GM19395 (cell line): ENCODE results near the gene ATG7.

Source experiments
- ATAC-seq: cut with Tn5 transposase; IDR thresholded peaks from one replicate; pipeline ENCODE4 v1.9.1; 2021; ENCODE audit warnings: mild to moderate bottlenecking, moderate library complexity; ENCODE audit not compliant: unreplicated experiment

Gene ATG7

DNA sequence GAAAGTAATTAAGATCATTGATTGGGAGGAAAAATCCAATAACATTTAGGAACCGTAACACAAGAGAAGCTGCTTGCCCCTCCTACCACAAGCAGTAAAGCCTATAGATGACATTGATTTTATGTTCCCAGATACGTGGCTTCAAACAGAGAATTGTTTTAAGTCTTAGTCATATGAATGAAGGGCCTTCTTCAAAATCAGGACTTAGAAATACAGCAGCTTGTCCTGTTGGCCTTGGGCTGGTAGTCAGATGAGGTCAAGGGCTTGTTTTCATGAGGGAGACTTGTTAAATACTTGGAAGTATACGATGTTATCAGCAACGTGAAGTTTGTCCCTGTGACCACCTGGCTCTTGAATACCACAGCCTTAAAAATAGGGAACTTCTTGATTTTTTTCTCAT lies 257.1 kb downstream of the ATG7 start:
- ATAC-seq = no peak

DNA sequence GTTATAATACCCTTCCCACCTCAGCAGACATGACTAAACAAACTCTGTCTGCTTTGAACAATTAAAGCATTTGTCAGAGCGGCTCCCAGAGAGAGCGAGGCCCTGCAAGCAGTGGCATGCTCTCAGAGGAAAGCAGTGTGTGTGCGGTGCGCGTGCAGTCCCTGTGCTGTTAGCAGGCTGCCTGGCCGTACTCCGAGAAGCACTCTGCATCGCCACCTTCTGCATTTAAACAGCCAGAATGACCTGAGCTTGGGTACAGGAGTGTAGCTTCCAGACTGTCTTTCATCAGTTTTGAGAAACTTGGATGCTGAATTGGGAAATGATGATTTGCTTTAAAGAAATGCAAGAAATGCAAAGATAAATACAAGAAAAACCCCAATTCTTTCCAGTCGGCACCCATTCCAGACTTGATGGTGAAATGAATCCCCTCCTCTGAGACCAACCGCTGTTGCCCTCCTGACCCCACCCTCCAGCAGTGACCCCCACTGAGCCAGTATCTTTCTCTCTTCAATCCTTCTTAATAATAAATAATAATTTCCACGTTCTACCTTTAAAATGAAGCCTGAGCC lies 258.0 kb downstream of the ATG7 start:
- no peak for ATAC-seq

DNA sequence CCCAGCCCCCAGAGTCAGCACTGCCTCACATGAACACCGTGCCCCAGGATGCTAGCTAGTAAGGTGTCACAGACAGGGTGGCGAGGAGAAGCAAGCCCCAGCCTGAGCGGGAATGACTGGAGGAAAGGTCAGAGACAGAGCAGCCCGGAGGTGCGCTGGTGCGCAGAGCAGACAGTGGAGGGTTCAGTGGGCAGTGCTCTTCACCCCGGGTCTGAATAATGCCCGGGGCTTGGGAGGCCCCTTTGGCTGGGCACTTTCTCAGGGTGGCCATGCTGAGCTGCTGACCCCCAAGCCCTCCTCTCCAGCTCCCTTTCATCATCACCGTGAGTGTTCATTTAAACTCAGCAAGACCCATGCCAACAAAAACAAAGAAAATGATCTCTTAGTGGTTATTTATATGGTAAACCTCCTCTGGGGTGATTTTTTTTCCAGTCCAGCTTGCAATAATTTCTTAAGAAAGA lies 260.8 kb downstream of the ATG7 start:
- ATAC-seq = no peak

DNA sequence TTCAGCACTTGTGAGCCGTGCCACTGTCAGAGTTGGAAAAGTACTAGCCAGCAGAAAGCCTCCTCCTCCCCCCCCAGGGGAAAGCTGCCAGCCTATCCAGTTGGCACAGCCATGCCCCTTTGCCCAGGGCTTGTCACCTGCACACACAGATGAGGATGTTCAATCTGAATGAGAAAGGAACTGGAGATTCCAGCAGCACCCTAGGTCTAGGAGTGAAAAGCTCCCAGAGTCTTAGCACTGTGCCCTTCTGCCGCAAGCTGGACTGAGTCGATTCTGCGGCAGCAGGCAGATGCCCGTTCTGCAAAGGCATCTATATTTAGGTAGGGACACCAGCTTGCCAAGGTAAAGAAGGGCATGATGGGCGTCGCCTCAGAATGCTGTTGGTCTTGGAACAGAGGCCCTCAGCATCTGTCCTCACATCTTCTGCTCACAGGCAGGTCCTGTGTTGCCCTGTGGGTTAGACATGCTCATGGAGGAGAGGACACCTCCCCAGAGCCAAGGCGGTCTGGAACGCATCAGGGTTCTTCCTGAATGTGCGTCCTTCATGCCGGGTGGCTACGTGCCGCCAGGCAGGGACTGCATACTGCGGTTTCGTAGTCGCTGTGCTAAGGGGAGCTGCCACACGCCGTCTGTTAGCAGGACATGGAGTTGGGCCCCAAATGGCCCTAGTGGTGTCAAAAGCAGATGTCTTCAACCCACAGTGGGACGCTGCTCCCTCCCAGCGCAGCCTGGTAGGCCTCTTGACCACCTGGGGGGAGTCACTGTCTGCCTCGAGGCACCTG lies 262.0 kb downstream of the ATG7 start:
- no peak for ATAC-seq

DNA sequence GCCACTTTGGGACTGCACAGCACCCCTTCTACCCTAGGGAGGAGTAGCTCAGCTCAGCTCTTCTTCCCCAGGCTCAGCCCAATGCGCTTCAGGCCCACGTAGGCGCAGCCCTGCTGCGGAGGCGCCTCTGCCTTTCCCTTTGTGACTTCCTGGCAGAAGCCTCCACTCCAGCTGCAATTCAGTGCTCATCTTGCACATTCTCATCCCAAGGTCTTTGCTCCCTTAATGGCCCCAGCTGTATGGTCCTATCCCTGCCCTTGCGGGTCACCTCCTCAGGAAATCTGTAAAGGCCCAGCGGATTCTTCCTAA lies 262.6 kb downstream of the ATG7 start:
- no peak for ATAC-seq

DNA sequence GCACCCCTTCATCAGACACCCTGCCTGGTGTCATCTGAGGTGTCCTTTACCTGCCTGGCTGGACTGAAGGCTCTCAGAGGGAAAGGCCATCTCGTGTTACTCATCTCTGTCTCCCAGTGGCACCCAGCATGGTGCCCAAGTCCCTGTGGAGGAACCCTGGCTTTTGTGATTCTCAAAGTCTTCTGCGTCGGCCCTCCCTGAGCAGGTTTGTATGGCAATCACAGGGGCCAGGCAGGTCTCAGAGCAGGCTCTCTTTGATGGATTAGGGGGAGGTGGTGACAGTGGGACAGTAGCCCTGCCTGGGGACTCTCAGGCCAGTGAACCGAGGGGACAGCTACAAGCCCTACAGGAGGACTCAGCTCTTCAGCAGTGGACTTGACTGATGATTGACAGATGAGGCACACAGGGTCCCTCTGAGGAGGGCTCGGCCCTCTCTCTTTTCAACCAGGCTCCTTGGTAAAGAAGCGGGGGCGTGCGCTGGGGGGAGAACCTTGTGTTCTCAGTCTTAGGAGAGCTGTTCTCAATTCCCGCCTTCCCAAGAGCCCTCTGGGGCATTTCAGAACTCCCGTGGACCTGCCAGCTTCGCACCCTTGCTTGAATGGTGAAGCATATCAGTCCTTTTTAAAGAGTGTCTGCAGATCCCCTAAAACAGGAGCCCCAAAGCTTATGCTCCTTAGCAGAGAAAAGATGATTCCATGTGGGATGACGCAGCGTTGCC lies 263.2 kb downstream of the ATG7 start:
- no peak for ATAC-seq

DNA sequence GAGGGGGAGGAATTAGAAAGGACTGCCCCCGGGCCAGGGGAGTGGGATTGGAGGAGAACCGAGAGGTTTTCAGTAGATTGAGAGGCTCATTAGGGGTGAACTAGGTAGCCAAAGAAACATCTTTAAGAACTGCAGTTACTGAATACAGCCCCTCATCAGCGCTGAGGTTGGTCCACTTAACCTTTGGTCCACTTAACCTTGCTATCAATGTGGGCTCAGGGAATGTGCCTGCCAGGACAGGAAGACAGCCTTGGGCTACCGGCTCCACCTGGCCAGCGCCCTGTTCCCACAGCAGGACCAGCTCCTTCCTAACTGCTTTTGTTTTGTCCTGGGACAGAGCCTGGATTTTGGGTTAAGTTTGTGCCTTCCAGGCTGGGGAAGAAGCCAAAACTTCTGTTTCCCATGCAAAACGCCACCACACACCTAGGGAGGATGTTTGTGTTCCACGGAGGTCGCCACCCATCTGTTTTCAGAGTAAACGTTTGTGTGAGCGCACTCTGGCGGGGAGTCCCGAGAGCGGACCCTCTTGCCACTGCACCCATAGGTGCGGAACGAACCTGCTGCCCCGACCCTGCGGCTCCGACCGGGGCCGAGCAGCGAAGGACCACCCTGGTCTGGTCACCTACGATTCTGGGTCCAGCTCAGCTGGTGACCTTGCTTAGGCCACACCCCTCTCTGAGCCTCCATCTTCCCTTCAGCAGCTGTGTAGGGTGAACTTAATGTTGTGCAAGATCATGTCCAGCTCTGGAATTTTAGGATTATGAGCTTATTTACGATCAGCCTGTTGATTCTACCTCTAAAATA lies 264.1 kb downstream of the ATG7 start:
- no peak for ATAC-seq

DNA sequence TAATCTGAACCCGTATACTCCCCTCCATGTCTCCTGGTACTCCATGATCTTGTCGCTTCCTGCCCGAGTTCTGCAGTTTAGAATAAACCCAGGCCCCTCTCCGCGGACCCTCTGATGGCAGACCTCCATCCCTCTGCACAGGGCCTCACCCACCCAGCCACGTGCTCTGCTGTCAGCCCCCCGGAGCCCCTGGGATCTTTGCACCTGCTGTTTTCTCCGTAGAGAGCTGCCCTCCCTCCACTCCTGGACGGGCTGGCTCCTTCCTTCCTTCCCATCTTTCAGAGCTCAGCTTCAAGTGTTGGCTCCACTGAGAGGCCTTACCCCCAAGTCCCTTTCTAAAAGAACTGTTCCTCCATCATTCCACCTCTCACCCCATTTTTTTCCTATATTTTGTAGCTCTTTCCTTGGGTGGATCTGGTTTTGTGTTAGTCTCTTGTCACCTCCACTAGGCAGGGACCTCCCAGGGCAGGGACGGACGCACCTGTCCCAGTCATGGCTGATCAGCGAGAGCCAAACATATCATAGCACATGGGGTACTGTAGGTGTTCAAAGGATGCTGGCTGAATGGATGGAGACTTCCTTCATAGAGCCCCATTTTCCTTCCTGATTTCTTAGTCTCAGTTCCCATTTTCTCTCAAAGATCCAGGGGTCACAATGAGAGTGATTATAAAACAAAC lies 264.9 kb downstream of the ATG7 start:
- ATAC-seq = no peak

DNA sequence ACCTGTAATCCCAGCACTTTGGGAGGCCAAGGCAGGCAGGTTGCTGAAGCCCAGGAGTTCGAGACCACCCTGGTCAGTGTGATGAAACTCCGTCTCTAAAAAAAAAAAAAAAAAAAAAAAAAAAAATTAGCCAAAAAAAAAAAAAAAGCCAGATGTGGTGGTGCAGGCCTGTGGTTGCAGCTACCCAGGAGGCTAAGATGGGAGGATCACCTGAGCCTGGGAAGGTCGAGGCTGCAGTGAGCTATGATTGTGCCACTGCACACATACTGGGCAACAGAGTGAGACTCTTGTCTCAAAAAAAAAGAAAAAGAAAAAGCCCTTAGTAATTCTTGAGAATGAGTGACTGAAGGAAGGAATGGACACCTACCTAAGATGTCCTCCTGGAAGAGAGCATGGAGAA lies 266.4 kb downstream of the ATG7 start:
- no peak for ATAC-seq

DNA sequence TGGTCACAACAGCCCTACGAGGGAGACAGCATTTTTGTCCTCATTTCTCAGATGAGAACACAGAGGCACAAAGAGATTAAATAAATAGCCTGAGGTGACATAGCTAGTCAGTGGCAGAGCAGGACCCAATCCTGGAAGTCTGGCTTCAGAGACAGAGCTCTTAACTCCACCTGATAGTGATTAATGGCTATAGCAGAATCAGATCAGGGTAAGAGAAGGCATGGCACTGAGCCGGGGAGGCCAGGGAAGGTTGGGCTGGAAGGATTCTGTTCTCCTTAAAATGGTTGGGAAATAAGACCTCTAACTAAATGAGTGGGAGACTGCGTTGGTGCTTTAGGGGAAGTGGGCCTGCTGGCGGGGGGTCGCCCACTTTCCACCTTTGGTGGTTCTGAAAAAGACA lies 267.0 kb downstream of the ATG7 start:
- ATAC-seq = no peak

DNA sequence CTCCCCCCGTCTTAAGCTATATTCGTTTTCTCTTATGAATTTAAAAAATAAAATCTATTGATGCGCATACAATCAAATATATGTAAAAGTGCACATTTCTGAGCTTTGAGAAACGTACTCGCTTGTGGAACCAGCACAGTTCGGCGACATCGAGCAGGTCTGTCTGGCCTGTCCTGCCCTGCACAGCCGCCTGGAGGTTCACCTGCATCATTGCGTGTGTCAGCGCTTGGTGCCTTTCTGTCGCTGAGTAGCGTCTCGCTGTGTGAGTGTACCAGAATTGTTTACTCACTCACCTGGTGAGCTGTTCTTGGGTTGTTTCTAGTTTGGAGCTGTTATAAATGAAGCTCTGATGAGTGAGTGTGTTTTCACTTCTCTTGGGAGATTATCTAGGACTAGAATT lies 267.5 kb downstream of the ATG7 start:
- no peak for ATAC-seq

DNA sequence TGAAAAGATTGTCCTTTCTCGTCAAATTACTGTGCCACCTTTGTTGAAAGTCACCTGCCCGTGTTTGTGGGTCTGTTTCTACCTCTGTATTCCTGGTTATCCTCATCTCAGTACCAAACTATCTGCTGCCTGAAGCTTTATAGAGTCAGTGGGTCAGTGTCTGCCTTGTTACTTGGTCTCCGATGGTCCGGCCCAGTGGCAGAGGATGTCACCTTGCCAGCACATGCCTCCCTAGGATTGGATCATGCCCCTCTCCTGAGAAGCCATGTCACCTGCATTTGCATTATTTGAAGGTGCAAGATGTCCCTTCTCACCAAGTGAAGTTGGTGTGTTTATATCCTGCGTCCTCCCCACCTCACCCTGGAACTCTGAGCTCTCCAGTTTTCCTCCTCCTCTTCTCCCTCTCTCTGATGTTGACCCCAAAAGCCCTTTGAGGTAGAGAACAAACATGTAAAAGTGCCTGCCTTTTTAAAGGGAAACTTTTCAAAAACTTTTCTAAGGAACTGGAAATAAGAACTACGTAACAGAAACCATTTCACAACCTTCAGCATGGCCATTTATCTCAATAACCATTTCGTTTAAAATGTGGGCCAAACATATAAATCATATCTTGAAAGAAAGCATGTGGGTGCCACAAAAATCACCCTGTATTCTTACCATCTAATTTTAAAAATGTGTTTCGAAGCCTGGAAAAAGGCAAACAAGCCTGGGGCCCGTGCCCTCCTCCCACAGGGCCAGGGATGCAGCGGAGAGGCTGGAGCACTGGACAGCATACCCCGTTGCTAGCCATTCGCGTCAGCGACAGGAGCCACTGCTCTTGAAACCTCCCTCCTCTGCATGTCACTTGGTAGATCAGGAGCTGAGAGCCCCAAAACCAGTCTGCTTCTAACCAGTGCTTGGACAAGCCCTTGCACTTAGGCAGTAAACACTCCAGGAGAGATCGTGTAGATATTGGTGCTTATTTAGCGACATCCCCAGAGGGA lies 269.4 kb downstream of the ATG7 start:
- no peak for ATAC-seq

DNA sequence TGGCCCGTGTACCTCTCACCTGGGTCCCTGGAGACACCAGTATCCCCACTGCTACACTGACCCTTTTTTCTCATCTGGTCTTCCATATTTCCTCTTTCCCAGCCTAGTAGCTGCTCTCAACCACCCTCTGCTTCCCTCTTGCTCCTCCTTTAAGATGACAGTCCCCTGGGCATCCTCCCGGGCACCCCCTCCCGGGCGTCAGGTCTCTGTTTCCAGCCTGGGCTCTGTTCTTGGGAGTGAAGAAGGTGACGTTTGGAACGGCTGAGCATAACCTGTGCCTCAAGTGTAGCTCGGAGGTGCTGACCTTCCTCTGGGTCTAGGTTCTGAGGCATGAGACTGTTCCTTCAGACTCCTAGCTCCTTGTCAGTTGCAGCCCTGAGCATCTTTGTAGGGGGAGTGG lies 270.4 kb downstream of the ATG7 start:
- ATAC-seq = no peak

DNA sequence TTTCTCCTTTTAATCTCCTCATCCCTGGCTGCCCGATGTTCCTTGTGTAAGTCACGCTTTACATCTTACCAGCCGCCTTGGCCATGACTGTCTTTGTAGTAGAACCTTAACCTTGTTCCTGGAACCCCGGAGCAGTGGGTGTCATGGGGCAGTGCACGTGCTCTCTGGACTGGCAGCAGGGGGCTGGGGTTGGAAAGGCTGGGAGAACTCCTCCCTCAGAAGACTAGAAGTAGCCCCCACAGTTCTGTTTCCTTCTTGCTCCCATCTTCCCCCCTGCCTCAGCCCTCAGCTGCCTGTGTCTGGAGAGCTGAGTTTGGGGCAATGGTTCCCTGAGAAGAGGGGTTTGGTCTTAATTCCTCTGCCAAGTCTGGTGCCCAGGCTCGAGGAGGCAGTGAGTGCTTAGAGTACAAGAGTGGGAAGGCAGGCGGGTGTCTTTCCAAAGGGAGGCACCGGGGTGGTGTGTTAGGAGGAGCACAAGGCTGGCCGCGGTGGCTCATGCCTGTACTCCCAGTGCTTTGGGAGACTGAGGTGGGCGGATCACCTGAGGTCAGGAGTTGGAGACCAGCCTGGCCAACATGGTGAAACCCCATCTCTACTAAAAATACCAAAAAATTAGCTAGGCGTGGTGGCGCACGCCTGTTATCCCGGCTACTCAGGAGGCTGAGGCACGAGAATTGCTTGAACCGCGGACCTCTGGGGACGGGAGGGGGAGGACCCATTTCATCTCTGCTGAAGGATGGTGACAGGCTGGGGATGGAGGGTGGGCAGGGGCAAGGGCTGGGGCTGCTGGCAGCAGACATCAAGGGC lies 271.1 kb downstream of the ATG7 start:
- no peak for ATAC-seq

DNA sequence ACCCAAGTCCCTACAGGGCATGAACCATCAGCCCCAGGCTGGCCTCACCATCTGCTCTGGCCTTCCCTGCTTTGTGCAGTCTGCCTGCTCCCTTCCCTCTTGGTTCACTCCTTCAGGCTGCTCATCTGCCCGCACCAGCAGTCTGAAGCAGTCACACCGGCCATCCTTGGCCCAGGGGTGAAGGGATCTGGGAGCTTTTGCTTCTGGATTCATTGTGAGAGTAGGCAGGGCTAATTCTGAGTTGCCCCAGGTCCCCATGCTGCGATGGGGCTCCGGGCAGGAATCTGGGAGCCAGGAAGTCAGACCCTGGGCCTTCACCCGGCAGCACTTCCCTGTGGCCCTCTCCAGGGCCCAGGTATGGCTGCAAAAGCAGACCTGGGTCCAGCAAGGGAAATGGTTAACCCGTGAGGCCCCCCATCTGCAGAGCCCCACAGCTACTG lies 271.8 kb downstream of the ATG7 start:
- ATAC-seq = no peak

DNA sequence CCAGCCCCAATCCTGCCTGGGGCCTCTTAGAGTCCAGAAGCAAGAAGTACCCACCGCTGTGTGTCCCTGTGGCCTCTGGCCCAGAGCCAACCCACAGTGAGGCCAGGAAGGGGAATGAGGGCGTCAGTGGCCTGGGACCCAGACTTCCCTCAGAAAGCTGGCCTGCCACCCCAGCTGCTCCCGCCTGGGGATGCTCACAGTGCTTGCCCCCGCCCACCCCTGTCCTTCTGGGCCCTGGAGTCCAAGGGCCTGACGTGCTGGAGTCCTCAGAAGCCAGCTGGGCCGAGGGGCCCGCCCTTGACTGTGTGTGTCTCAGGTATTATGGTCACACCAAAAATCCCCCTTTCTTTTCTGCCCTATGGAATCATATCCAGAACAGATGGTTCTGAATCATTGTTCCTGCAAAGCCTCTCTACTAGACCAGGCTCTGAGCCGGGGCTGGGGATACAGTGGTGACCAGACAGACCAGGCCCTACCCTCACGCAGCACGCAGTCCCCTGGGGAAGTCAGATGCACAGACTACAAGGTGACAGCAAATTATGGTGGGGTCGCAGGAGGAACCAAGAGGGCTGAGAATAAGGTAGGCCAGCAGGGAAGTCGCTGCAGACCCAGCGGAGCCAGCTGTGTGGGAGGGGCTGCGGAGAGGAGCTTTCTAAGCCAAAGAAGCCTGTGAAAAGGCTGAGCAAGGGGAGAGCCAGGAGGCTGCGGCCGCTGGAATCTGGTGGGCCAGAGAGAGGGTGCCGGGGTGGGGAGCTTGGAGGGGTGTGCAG lies 272.4 kb downstream of the ATG7 start:
- no peak for ATAC-seq

DNA sequence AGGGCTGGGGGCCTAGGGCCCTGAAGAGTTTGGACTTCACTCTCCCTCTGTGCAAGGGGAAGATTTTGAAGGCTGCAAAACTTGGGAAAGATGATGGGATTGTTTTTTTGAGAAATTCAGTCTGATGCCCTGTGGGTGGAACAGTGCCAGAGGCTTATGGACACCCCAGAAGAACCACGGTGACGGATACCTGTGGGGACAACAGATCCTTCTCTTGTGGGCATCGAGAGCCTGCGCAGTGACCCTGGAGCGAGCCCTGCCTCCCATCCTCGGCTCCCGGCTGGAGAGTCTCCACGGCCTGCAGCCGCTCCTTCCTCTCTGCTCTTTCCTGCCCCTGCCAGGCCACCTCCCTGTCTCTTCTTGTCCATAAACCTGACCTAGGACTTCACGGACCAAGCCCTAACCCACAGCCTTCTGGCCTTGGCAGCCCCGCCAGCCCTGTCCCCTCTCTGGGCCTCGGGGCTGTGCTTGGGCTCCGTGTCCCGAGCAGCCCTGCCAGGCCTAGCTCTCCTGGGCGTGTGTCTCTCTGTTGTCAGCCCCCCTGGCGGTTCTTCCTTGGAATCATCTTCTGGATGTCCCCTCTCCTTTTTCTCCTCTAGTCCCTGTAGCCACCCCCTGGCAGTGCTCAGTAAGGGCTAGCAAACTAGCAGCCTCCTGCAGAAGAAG lies 273.1 kb downstream of the ATG7 start:
- no peak for ATAC-seq
